DND-41 (cell line): ENCODE data around the gene ACKR3.

ENCODE experiments used
- ATAC-seq: fragments of 200-7000 bp; cut with Tn5 transposase; 3 replicates; pipeline ENCODE4 v1.9.1; 2021; ENCODE audit warnings: low read depth; ENCODE audit not compliant: insufficient read depth
- DNase-seq: peaks from one replicate; pipeline ENCODE4 v3.0.0-alpha.2; 2020
- H2AFZ ChIP-seq: 2 replicates; pipeline ENCODE4 v1.6.0; 2012; ENCODE audit warnings: low read depth, low read length
- H3K27ac ChIP-seq: 2 replicates; pipeline ENCODE4 v1.5.1; 2012; ENCODE audit warnings: low read length, inconsistent platforms
- H3K27me3 ChIP-seq: fragments of 200-600 bp; sonication (generic); 2 replicates; pipeline ENCODE4 v1.6.0; 2012; ENCODE audit warnings: low read length, mild to moderate bottlenecking, inconsistent platforms; ENCODE audit not compliant: insufficient read depth, poor library complexity
- H3K36me3 ChIP-seq: 2 replicates; pipeline ENCODE4 v1.5.1; 2012; ENCODE audit warnings: low read length, inconsistent platforms; ENCODE audit not compliant: insufficient read depth
- H3K4me1 ChIP-seq: 2 replicates; pipeline ENCODE4 v1.5.1; 2012; ENCODE audit warnings: mild to moderate bottlenecking, low read length; ENCODE audit not compliant: insufficient read depth
- H3K4me2 ChIP-seq: 2 replicates; pipeline ENCODE4 v1.6.0; 2012; ENCODE audit warnings: mild to moderate bottlenecking, moderate library complexity, low read length, inconsistent platforms; ENCODE audit not compliant: insufficient read depth
- H3K4me3 ChIP-seq, 2 experiments: fragments of 200-600 bp in 1 of 2; shearing (Covaris generic) in 1 of 2; 2 replicates each; pipeline ENCODE4 v1.5.1; 2012 to 2016; ENCODE audit warnings: inconsistent platforms in 2 of 2, low read length in 2 of 2, mild to moderate bottlenecking in 2 of 2, low read depth in 1 of 2, moderate library complexity in 1 of 2
- H3K79me2 ChIP-seq: 2 replicates; pipeline ENCODE4 v1.6.0; 2012; ENCODE audit warnings: low read length, inconsistent platforms; ENCODE audit not compliant: insufficient read depth
- H3K9ac ChIP-seq: 2 replicates; pipeline ENCODE4 v1.6.0; 2012; ENCODE audit warnings: low read depth, mild to moderate bottlenecking, inconsistent platforms, low read length, moderate library complexity
- H3K9me3 ChIP-seq: 2 replicates; pipeline ENCODE4 v1.5.1; 2012; ENCODE audit warnings: low read length, moderate library complexity, mild to moderate bottlenecking, inconsistent platforms; ENCODE audit not compliant: insufficient read depth, severe bottlenecking
- H4K20me1 ChIP-seq: 2 replicates; pipeline ENCODE4 v1.6.0; 2012; ENCODE audit warnings: low read length; ENCODE audit not compliant: insufficient read depth
- CTCF ChIP-seq: IDR thresholded peaks from 2 replicates; pipeline ENCODE4 v1.5.1; 2012; ENCODE audit warnings: borderline replicate concordance, low read length, moderate library complexity, mild to moderate bottlenecking; ENCODE audit not compliant: poor library complexity, severe bottlenecking; ENCODE audit errors: extremely low read depth
- EZH2 ChIP-seq: IDR thresholded peaks from 3 replicates; pipeline ENCODE4 v1.6.1; 2012; ENCODE audit warnings: borderline replicate concordance, low read depth, mild to moderate bottlenecking, moderate library complexity, low read length, inconsistent platforms; ENCODE audit not compliant: severe bottlenecking

ACKR3 gene

GRCh38 chr2:236606023-236606422, 36.4 kb downstream of the ACKR3 start:
- H4K20me1 ChIP-seq = no peaks in the 10 kb centered on the region
- no peak overlapping the region for H2AFZ ChIP-seq
- no peaks in the 10 kb centered on the region for H3K9me3 ChIP-seq
- H3K4me1 ChIP-seq = no peaks in the 10 kb centered on the region
- H3K79me2 ChIP-seq = no peaks in the 10 kb centered on the region
- no peaks in the 10 kb centered on the region for H3K36me3 ChIP-seq
- no peak for DNase-seq
- H3K27me3 ChIP-seq = no peaks in the 10 kb centered on the region
- H3K4me3 ChIP-seq = no peak overlapping the region
- no peak overlapping the region for H3K4me2 ChIP-seq
- no peak overlapping the region for H3K9ac ChIP-seq
- no peak for ATAC-seq
- H3K27ac ChIP-seq = no peak overlapping the region
- TF ChIP-seq EZH2 = no peak
- no peak for TF ChIP-seq CTCF

- Histone ChIP-seq H3K79me2 (no peaks in the 10 kb centered on the region), H4K20me1 (no peaks in the 10 kb centered on the region), H3K4me1 (no peaks in the 10 kb centered on the region), H3K4me2 (no peak overlapping the region), H3K27me3 (no peaks in the 10 kb centered on the region), H3K9ac (no peak overlapping the region), H3K9me3 (no peaks in the 10 kb centered on the region), H3K4me3 (no peak overlapping the region), H3K27ac (no peak overlapping the region), H2AFZ (no peak overlapping the region), H3K36me3 (no peaks in the 10 kb centered on the region)
- DNase-seq (peak; percentile 56), ATAC-seq (peak; percentile 92)
- TF ChIP-seq CTCF = peak; percentile 22
- no peak for TF ChIP-seq EZH2
These were observed 38.0 kb downstream of the ACKR3 start for GRCh38 chr2:236607471-236608187.

GRCh38 chr2:236608188-236608525, 38.5 kb downstream of the ACKR3 start:
- Histone ChIP-seq H2AFZ (no peak overlapping the region), H3K9me3 (no peaks in the 10 kb centered on the region), H4K20me1 (no peaks in the 10 kb centered on the region), H3K79me2 (no peaks in the 10 kb centered on the region), H3K9ac (no peak overlapping the region), H3K36me3 (no peaks in the 10 kb centered on the region), H3K4me1 (no peaks in the 10 kb centered on the region), H3K4me2 (no peak overlapping the region), H3K4me3 (no peak overlapping the region), H3K27me3 (no peaks in the 10 kb centered on the region), H3K27ac (no peak overlapping the region)
- no peak for DNase-seq
- no peak for ATAC-seq
- no peak for TF ChIP-seq CTCF
- no peak for TF ChIP-seq EZH2
